Measurements from ENCODE around the gene MORC3. TPM values are rescaled to one million over a fixed set of nuclear protein-coding genes. Genes with fewer than 3 reads are reported as not detected.

MORC3 gene
- total and polyA plus RNA-seq, 2 of the 4 experiments (the other 2 are of a cell fraction) = 14.0 to 23.5 TPM

GRCh38 chr21:36359185-36359584 lies 39.2 kb downstream of the MORC3 start:
- BruUV-seq (replicated peaks) = no TSS peak

More at GRCh38 chr21:36359185-36359584, 39.2 kb downstream of the MORC3 start:
- in situ Hi-C loops (cut with MboI; ENCODE audit: low sequenced_read_pairs) (no loop called here), dilution Hi-C loops (cut with HindIII; ENCODE audit: low sequenced_read_pairs, unreplicated experiment) (no loop called here), intact Hi-C loops (cut with micrococcal nuclease) (no loop called here)
- no peaks in the 10 kb centered on the region for H3K9me1 ChIP-seq (ENCODE audit: insufficient read depth, low read length)
- peaks cover 33% of the 10 kb centered on the region for H3K36me3 ChIP-seq (ENCODE audit: control insufficient read depth, insufficient read depth, low read length)
- CTCF ChIA-PET = no interaction called here
- H3K27me3 ChIP-seq (ENCODE audit: control insufficient read depth, insufficient read depth, low read length) = no peaks in the 10 kb centered on the region
- H3K4me2 ChIP-seq (ENCODE audit: low read depth, low read length) = no peak overlapping the region
- H2BK5ac ChIP-seq (ENCODE audit: low read depth, low read length, poor library complexity, severe bottlenecking) = no peak overlapping the region
- H2AK9ac ChIP-seq (replicated peaks; ENCODE audit: low read depth, low read length, poor library complexity) = no peak overlapping the region
- no peak overlapping the region for H4K91ac ChIP-seq (ENCODE audit: insufficient read depth, low read depth, low read length)
- no peak overlapping the region for H3K27ac ChIP-seq (ENCODE audit: insufficient read depth, low read length)
- no peak overlapping the region for H3K56ac ChIP-seq (ENCODE audit: extremely low read depth, insufficient read depth, low read length)
- H3K79me1 ChIP-seq (ENCODE audit: low read depth in 1 of 2, low read length in 2 of 2) = peaks cover 13 to 21% of the 10 kb centered on the region in 2 experiments
- no peak overlapping the region for H2BK120ac ChIP-seq (ENCODE audit: low read depth, low read length)
- no peak overlapping the region for H3K9ac ChIP-seq (ENCODE audit: low read depth, low read length)
- TF ChIP-seq USF2 (IDR thresholded peaks at IDR 0.05; ENCODE audit: low read depth, low read length) = no peak
- no peak for TF ChIP-seq MAZ (IDR thresholded peaks at IDR 0.05; ENCODE audit: borderline replicate concordance, low read depth, low read length)
- TF ChIP-seq FOS (IDR thresholded peaks at IDR 0.05; ENCODE audit: low read depth, low read length) = no peak
- no peak for TF ChIP-seq ELK1 (IDR thresholded peaks at IDR 0.05; ENCODE audit: borderline replicate concordance, low read depth, low read length)
- no peak for TF ChIP-seq RFX5 (IDR thresholded peaks at IDR 0.05; ENCODE audit: low read depth, low read length)
- no peak for TF ChIP-seq NFE2L2 (IDR thresholded peaks at IDR 0.05; ENCODE audit: low read depth, low read length)
- no peak for TF ChIP-seq CEBPB (IDR thresholded peaks at IDR 0.05; ENCODE audit: low read depth, low read length)
- TF ChIP-seq CTCF (conservative IDR thresholded peaks at IDR 0.05; ENCODE audit: low read depth, low read length) = no peak
- TF ChIP-seq RAD21 (IDR thresholded peaks at IDR 0.05; ENCODE audit: low read length) = no peak
- no peak for TF ChIP-seq CHD1 (IDR thresholded peaks at IDR 0.05; ENCODE audit: low read depth, low read length)
- TF ChIP-seq MAFK (IDR thresholded peaks at IDR 0.05; ENCODE audit: low read depth, low read length) = no peak
- TF ChIP-seq SMC3 (IDR thresholded peaks at IDR 0.05; ENCODE audit: low read depth, low read length) = no peak
- TF ChIP-seq MXI1 (IDR thresholded peaks at IDR 0.05; ENCODE audit: borderline replicate concordance, low read depth, low read length) = no peak
- TF ChIP-seq POLR2A (IDR thresholded peaks at IDR 0.05; ENCODE audit: low read depth, low read length) = no peak
- TF ChIP-seq RCOR1 (IDR thresholded peaks at IDR 0.05; ENCODE audit: insufficient replicate concordance, low read length) = no peak
- no peak for DNase-seq
- no peak overlapping the region for H4K5ac ChIP-seq (ENCODE audit: low read depth, low read length)
- H2BK20ac ChIP-seq (ENCODE audit: low read depth, low read length) = no peak overlapping the region
- H3K18ac ChIP-seq (ENCODE audit: low read depth, low read length) = no peak overlapping the region
- ATAC-seq (ENCODE audit: low read depth) = no peak
- no peak overlapping the region for H3K4ac ChIP-seq (ENCODE audit: low read depth, low read length)
- no peaks in the 10 kb centered on the region for H3K9me3 ChIP-seq (ENCODE audit: control insufficient read depth, insufficient read depth, low read length)
- H2BK15ac ChIP-seq (ENCODE audit: low read depth, low read length) = no peak overlapping the region
- no peak overlapping the region for H3K23ac ChIP-seq (ENCODE audit: low read depth, low read length)
- H2AFZ ChIP-seq (replicated peaks; ENCODE audit: low read length, poor library complexity) = no peak overlapping the region
- no peak overlapping the region for H4K8ac ChIP-seq (ENCODE audit: low read depth in 2 of 2, low read length in 2 of 2)
- no CpG with 5 or more reads among the region's 2 CpGs for WGBS, 2 experiments (ENCODE audit: extremely low coverage in 2 of 2, insufficient read length in 1 of 2)
- H3K4me3 ChIP-seq (ENCODE audit: insufficient read depth, low read depth, low read length) = no peak overlapping the region
- no peaks in the 10 kb centered on the region for H4K20me1 ChIP-seq (ENCODE audit: insufficient read depth, low read length)
- H3K4me1 ChIP-seq (ENCODE audit: control insufficient read depth, insufficient read depth, low read length) = no peaks in the 10 kb centered on the region; the same call in 1 of the 2 replicates
- POLR2A ChIA-PET (ENCODE audit: unreplicated experiment) = no interaction called here
- no peak overlapping the region for H2AK5ac ChIP-seq (ENCODE audit: low read depth, low read length)
- H3K14ac ChIP-seq (replicated peaks; ENCODE audit: low read depth, low read length) = no peak overlapping the region

Measured in IMR-90 (cell line).